CD4-positive, alpha-beta T cell treated with Interleukin-6 at 100 ng/mL for 8 hours (primary cell): ENCODE measurements around the gene KSR2.
"Not testable (repeated sequence)": the region's sequence is repeated elsewhere in the genome, so short reads cannot be mapped to it uniquely, and the experiment has no call there.

Experiments
- DNase-seq: peaks from one replicate; pipeline ENCODE4 v3.0.0-alpha.2; 2020; ENCODE audit warnings: mixed read lengths, low spot score

Gene KSR2

GRCh38 chr12:117760990-117761389 is 207.8 kb downstream of the KSR2 start:
- DNase-seq, result no peak

- no peak for DNase-seq
These were observed 218.1 kb downstream of the KSR2 start for GRCh38 chr12:117750657-117751056.

DNA sequence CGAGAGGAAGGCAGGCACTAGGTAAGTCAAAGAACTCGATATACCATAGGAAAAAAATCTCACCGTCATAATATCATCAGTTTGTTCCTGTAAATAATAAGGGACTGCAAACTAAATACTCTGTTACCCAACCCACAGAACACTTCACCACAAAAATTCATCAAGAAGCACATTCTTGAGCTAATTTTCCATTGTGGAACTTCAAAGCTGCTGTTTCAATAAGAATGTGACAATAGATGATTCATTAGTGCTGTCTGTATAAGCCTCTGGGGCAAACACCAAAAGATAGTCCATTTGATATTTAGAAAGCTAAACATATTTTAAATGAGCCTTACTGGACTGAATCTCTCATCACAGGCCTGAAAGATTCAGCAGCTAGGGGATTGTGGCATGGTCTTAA is 219.4 kb downstream of the KSR2 start:
- DNase-seq, result no peak

DNA sequence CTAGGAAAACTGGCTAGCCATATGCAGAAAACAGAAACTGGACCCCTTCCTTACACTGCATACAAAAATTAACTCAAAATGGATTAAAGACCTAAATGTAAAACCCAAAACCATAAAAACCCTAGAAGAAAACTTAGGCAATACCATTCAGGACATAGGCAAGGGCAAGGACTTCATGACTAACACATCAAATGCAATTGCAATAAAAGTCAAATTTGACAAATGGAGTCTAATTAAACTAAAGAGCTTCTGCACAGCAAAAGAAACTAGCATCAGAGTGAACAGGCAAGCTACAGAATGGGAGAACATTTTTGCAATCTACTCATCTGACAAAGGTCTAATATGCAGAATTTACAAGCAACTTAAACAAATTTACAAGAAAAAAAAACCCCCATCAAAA is 222.4 kb downstream of the KSR2 start:
- not testable (repeated sequence) for DNase-seq

DNA sequence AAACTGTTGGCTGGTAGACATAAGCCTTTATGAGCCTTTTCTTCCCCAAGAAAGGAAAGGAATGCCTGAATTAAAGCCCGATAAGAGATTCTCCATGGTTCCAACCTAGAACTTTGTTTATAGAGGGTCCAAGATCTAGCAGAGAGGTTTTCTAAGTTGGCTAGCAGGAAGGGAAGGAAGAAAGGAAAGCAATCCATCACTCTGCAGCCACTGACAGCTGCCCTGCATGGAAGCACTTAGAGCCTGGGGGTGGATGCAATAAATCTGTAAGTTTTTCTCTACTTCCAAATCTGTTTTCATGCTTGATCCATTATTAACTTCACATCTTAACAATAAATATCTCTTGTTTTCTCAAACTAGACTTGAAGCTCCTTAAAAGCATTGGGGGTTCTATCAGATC is 224.4 kb downstream of the KSR2 start:
- DNase-seq, result no peak

GRCh38 chr12:117743761-117744160 is 225.0 kb downstream of the KSR2 start:
- no peak for DNase-seq

DNA sequence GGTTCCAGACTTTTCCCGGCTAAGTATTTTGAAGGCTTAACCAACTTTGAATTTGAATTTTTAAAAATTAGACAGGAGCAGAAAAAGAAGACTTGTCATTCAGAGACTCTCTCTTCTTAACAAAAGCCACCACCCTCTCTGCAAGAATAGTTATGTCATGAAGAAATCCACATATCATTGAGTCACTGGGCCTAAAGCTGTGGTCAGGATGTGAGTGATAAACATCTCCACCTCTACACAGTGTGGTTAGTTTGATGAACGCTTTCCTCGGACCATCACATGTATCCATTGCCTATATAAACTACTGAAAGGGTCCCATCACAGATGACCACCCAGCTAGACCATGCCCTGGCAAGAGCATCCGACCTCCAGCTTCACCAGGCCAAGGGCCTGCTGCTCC is 226.1 kb downstream of the KSR2 start:
- no peak for DNase-seq

GRCh38 chr12:117738233-117738632 is 230.6 kb downstream of the KSR2 start:
- no peak for DNase-seq

DNA sequence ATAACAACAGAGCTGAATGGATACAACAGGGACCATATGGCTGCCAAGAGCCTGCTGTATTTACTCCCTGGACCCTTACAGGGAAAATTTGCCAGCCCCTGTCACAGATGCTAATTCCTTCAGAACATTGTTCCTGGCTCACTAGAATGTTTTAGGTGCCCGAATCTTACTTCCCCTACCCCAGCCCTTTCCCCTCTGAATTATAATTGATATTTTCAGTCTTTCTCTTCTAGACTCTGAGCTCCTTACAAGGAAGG is 235.3 kb downstream of the KSR2 start:
- DNase-seq, result no peak

GRCh38 chr12:117732761-117733548 is 235.8 kb downstream of the KSR2 start:
- no peak for DNase-seq

- not testable (repeated sequence) for DNase-seq
These were observed 237.7 kb downstream of the KSR2 start for GRCh38 chr12:117731131-117731530.

GRCh38 chr12:117727301-117727700 is 241.5 kb downstream of the KSR2 start:
- DNase-seq, result no peak

- no peak for DNase-seq
These were observed 244.2 kb downstream of the KSR2 start for GRCh38 chr12:117724543-117724942.

DNA sequence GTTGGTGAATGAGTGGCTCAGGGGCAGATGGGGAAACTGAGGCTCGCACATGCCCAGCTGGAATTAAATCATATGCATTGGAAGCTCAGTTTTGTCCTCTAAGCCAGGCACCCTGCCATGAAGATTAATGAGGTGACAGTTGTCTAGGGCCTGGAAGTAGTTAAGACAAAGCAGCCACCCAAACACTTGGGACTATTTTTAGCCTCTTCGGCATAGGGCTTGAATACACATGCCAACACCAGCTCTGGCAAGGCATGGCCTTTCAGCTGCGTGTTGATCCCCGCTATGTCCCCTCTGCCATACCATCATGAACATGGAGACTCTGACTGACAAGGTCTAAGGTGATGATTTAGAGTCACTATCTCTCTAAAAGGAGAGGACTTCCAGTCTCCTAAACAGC is 250.2 kb downstream of the KSR2 start:
- no peak for DNase-seq

- DNase-seq, result no peak
These were observed 250.6 kb downstream of the KSR2 start for GRCh38 chr12:117718141-117718540.

DNA sequence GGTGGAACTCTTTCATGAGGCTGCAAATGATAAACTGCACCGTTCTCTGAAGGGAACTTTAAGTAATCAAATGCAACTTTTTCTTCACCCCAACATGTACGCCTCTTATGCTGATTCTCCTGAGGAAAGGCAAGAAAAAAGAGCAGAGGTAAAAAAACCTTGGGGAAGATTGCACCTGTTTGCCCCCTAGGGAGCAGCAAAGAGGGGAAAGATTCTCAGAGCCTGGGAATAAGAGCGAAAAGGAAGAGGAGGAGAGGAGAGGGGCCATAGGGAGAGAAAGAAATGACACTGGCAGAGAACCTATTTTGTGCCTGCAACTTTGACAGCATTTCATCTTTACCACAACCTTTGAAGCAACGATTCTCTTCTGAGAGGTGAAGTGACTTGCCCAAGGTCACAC is 254.6 kb downstream of the KSR2 start:
- DNase-seq, result no peak

GRCh38 chr12:117710121-117710520 is 258.7 kb downstream of the KSR2 start:
- DNase-seq, result no peak

GRCh38 chr12:117707861-117708260 is 260.9 kb downstream of the KSR2 start:
- no peak for DNase-seq

- no peak for DNase-seq
These were observed 265.2 kb downstream of the KSR2 start for GRCh38 chr12:117703584-117703983.

DNA sequence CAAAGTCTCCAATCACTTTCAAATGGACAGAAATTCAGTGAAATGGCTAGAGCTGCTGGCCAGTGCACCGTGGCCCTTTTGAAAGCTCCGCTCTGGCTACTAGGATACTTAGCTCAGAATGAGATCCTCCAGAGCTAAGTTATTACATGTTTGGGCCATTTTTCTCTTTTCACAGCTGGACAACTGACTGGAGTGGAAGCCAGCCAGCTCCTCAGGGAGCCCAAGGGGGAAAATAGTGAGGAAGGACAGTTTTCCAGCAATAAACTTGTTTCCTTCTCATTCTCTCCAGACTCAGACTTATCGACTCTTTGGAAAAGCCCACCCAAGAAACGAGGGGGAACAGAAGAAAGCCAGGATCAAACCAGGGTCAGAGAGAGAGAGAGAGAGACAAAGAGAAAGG is 266.0 kb downstream of the KSR2 start:
- no peak for DNase-seq

DNA sequence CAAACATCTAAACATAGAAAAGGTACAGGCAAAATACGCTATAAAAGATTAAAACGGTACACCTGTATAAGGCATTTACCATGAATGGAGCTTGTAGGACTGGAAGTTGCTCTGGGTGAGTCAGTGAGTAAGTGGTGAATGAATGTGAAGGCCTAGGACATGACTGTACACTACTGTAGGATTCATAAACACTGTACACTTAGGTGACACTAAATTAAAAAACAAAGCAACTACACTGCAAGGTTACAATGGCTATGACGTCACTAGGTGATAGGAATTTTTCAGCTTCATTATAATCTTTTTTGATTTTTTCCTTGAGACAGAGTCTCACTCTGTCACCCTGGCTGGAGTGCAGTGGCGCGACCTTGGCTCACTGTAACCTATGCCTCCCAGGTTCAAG is 269.2 kb downstream of the KSR2 start:
- DNase-seq, result no peak

DNA sequence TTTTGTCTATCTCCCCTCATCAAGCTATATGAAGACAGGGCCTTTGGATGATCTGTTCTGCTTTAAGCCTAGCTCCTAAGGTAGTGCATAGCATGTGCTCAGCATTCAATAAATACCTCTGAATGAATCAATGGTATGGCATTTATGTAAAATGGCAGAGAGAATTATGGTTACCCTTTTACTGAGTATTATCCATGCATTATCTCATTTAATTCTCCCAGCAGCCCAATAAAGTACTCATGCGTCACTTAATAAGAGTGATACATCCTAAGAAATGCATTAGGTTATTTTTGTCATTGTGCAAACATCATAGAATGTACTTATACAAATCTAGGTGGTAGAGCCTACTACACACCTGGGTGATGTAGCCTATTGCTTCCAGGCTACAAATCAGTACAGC is 269.7 kb downstream of the KSR2 start:
- DNase-seq, result no peak

- no peak for DNase-seq
These were observed 272.8 kb downstream of the KSR2 start for GRCh38 chr12:117695956-117696355.

DNA sequence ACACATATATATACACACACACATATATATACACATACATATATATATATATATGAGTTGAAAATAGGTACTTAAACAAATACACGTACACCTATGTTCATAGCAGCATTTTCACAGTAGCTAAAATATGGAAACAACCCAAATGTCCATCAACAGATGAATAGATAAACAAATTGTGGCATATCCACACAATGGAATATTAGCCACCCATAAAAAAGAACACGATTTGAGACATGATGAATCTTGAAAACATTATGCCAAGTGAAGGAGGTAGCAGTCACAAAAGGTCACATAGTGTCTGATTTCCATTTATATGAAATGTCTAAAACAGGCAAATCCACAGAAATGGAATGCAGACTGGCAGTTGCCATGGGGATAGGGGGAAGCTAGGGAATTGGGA is 276.3 kb downstream of the KSR2 start:
- no peak for DNase-seq

- no peak for DNase-seq
These were observed 278.9 kb downstream of the KSR2 start for GRCh38 chr12:117689857-117690256.
